GM19328 (cell line): ENCODE data around the gene C3orf52.
A peak's percentile ranks its signal among the peaks of the same experiment; 100 is the strongest.

Experiments used
- ATAC-seq: cut with Tn5 transposase; IDR thresholded peaks from one replicate; pipeline ENCODE4 v1.9.1; 2021; ENCODE audit warnings: mild to moderate bottlenecking, moderate library complexity; ENCODE audit not compliant: unreplicated experiment

C3orf52 gene

DNA sequence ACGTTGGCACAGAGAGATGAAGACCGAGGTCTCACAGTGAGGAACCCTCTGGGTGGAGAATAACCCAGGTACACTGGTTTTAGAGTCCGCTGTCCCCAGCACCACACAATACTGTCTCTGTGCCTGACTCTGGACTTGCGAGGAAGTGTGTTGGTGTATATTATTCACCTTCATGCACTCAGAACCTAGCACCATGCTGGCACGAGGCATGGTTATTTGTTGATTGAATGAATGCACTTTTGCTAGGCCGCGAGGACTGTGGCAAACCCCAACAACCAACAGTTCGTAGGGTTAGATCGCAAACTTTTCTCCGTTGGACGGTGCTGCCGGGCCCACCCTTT, 484 bp upstream of the C3orf52 start:
- no peak for ATAC-seq

DNA sequence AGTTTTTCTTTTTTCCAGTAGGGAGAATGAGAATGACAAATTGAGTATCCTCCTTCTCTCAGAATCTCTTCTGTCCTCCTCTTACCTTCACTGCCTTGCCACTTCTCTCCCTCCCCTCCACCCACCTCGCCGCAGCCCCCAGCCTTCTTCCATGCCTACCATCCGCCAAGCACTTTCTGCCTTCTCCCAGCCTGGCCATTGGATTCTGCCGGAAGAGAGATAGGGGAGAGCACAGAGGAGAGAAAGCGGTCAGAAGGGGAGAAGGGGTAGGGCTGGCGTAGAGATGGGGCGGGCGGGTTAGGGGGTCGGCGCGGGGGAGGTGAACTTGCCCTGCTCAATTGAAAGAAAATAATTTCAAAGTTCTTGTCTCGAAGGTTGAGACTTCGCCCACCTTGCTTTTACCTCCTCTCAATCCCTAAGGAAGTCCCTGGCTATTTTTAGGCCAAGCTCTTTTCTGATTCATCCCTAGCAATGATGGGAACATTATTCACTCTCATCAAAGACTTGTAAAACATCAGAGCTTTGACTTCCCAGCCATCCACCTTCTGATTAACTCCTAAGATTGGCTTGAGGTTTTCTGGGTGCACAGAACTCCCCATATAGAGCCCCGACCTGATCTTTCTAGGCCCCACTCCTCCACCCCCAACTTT, 811 bp downstream of the C3orf52 start:
- ATAC-seq, result no peak

DNA sequence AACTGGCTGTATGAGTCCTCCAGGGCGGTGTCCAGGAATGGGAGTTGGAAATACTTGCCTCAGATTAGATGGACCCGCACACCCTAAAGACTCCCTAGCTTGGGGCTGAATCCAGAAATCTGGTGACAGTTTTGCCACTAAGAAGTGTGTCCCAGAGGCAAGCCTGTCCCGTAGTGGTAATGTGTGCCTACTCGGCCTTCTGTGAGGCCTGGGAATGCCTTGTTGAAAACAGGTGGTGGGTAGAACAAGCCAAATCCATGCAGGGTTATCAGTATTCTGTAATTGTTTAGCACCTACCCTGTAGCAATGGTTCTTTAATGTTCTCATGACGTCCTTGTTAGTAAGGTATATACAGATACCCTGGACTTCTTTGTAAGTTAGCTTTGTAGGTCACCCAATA, 1.6 kb downstream of the C3orf52 start:
- no peak for ATAC-seq

DNA sequence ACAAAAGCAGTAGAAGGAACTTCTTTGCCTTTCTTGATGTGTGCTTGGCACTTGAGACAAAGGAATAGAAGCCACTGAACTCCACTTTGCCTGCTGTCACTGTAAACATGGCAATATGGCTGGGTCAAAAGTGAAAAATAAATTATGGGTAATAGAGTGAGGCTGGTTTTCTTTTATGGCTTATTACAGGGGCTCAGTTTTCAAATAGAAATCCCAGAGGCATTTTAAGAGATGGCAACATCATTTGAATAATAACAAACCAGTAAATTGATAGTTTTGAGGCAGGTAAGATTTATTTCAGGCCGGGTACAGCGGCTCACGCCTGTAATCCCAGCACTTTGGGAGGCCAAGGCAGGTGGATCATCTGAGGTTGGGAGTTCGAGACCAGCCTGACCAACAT, 2.8 kb downstream of the C3orf52 start:
- no peak for ATAC-seq

DNA sequence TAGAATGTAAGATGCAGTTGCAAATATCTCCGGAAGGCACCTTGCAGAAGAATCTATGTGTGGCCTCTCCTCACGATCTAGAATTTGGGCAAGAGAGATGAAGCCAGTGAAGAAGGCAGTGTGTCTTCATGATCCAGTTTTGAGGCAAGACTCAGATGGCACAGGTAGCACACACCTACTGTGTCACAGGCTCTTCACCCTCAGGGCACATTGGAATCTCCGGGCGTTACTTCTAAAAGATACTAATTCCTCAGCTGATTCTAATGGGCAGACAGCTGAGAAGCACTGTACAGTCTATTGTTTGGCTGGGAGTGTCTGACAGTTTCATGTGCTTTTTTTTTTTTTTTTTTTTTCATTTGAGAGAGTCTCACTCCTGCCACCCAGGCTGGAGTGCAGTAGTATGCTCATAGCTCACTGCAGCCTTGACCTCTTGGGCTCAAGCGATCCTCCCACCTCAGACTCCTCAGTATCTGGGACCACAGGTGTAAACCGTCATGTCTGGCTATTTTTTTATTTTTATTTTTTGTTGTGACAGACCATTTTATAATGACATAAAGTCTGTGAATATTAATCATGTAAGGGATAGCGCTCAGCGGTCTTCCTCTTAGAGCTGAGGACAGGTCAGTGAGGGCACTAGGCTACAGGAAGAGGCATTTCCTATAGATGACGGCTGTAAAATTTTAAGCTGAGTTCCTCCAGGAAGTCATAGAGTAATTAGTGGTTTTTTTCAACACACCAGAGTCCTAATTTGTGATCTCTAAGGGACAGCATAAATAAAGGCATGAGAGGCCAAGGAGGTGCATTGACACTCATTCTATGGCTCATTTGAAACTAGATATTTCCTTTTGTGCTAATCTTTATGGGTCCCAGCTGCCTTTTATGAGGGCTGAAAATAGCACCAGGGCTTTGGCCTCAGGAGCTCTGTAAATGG, 4.0 kb downstream of the C3orf52 start:
- ATAC-seq, result no peak

DNA sequence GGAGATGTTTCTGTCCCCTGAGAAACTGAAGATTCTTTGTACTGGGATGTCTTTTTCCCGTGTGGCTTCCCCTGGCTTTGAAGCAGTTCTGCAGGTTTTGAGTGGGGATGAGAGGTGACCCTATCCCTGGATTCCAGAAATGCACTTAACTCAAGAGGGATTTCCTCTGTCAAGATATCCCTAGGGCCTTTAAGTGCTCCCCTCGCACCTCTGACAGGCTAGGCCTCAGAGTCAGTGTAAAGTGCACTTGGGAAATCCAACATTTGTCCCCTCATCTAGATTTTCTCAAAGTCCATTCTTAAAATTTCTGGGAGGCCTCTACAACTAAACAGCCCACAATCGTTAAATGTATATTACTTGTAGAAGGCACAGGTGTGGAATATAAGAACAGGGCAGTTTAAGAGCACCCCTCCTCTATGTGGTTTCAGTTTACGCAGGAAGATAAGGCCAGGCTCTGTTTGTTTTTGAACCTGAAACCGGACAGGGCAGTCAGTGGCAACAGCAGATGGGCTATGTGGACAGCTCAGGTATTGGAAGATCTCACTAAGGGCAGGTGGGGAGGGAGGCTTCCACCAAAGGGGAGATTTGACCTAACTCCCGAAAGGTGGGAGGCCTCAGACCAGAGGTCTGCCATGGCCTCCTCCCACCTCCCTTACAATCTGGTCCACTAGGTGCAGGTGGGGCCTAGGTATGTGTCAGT, 4.8 kb downstream of the C3orf52 start:
- ATAC-seq, result no peak

DNA sequence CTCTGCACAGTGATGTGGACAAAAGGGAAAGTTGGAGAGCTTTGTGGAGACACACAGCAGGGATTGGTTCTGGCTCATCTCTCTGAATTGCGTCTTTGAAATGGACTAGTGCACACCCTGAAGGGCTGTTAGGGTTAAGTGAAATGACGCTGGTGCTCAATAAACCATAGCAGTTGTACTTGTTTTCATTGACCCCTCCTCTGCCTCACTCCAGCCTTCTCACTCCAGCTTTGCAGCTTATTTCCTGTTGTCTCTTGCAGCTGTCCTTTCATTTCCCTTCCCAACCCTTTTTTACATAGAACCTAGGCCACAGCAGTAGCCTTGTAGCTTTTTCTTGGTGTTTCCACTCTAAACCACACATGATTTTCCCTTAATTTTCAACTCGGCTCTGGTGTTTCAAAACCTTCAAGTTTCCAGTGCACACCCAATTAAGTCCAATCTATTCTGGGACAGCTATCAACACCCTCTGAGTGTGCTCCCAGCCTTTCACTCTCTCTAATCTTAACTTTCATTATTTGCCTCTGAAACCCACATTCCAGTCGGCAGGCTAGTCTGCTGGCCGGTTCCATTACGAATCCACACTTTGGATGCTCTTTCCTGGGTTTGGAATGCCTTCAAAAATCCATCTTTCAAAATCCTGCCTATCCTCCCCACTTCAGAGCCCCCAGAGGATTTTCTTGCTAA, 6.4 kb downstream of the C3orf52 start:
- no peak for ATAC-seq

DNA sequence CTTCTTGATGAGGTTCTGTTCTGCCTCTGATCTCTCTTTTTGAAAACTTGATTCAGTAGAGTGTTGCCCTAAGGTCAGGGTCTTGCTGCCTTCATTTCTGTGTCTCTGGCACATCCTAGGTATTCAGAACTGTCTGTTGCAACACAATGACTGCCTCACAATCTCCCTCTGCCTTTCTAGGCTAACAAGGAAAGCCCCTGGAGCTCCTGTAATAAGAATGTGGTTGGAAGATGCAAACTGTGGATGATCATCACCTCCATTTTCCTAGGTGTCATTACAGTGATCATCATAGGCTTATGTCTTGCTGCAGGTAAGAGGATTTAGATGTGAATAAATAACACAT, 7.0 kb downstream of the C3orf52 start:
- no peak for ATAC-seq

DNA sequence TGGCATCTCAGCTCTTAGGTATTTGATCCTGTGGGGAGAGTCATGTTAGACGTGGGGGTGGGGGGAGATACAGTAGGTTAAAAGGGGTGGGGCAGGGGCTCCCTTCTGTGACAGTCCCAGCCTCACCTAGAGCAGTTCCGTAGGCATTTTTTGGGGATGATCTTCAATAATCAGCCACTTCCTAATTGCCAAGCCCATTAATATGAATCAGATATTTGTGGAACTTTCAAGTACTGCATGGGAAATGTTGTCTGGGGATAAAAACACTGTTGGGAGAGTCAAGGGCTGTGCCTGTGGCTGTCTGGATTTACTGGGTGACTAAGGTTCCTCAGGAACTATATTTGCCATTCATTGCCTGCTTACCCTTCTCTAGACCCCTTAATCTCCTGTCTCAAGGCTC, 9.5 kb downstream of the C3orf52 start:
- no peak for ATAC-seq

DNA sequence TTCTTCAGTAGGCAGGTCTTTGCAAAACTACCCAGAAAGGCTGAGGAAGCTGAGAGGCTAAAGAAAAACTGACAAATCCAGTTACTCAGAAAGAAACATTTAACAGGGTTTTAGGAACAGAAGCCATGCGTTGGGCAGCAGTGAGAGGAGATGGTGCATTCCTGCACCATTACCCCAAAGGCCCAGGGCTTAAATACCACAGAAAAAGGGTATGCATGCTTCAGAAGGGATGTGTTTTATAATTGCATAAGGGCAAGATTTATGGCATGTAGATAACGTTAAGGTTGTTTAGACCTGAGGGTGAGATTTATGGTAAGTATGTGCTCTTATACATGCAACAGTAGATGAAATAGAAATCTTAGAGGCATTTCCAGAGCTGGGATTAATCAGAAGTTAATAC, 10.0 kb downstream of the C3orf52 start:
- no peak for ATAC-seq

DNA sequence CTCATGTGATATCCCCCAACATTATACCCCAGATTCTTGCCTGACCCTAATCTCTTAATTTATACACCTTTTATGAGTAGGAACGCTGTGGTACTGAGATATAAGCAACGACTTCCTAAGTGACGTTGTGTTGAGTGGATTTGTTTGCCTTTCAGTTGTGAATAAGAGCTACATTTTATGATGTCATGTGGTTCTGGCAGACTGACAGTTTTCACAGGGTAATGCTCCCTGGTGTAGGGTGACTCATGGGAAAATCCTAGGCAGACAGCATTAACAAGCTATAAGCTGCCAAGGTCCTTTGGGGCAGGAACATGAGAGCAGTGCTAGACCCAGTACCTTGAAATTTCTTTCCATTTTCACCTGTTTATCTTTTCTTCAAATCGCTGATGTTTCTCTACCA, 11.2 kb downstream of the C3orf52 start:
- ATAC-seq, result no peak

DNA sequence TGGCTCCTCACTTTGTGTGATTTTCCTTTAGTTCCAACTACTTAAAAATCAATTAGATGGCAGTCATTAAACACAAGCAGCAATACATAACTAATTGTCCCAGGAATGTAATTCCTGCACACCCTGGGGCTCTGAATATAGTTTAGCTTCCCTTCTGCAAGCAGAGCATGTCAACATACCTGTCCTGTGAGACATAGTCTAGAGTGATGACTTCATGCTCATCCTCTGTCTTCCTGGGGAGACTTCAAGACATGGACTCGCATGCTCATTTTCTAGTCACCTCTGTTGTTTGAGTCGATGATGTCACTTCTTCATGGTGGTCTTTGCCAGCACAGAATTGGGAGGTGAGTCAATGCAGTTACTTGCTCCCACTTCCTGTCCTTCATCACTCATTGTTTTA, 15.7 kb downstream of the C3orf52 start:
- ATAC-seq, result no peak

DNA sequence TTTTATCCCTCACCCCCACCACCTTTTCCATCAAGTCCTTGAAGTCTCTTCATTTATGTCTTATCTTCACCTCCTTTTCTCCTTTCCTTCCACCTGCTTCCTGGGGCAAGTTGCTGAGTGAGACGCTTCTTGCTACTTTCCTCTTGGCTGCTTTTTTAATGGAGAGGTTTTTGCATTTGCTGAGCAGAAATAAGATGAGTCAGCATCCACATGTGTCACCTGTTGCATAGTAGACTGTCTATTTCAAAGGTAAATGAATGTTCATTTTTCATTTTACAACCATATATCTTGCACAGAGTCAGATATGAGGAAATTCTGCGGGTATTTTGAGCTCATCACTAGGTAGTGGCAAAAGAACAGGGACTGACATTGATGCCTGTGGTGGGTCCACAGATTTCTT, 18.6 kb downstream of the C3orf52 start:
- ATAC-seq, result no peak

DNA sequence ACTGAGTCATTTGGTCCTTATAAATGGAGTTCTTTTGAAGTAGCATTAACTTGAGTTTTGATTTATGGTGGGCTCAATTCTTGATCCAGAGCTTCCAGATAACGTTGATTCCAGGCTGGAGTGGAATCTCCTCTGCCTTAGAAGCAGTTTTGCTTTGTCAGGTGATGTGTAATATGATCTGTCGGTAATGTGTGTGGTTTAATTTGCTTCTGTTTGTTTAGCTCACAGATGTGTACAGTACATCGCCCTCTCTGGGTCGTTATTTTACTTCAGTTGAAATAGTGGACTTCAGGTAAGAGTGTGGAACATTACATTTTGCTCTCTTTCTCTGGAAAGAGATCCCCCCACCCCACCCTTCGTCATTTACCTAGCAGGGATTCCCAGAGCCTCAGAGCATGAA, 23.1 kb downstream of the C3orf52 start:
- ATAC-seq, result no peak

DNA sequence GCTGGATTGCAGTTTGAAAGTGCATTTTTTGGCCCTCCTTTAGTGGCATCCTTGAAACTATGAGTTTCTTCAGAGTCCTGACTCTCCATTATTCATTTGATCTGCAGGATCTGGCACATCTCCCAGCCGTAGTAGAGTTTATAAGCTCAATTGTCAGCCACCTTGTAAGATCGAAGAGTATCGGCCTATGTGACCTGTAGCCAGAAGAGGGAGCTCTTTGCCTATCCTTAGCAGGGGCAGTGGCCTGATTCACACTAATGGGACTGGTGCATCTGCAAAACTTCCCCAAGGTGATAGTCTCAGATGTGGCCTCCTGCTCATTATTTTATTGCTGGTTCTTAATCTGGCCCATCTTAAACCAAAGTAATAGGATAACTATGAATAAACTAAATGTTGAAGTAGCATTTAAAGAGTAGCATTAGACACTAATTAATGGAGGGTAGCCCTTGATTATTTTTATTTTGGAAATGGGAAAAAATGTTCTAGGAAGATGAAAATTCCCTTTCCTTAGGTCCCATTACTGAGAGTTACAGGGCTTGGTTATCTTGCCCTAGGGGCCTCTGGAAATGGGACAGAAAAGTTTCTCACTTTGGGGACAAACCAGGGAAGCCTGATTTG, 25.7 kb downstream of the C3orf52 start:
- peak; percentile 44 for ATAC-seq

DNA sequence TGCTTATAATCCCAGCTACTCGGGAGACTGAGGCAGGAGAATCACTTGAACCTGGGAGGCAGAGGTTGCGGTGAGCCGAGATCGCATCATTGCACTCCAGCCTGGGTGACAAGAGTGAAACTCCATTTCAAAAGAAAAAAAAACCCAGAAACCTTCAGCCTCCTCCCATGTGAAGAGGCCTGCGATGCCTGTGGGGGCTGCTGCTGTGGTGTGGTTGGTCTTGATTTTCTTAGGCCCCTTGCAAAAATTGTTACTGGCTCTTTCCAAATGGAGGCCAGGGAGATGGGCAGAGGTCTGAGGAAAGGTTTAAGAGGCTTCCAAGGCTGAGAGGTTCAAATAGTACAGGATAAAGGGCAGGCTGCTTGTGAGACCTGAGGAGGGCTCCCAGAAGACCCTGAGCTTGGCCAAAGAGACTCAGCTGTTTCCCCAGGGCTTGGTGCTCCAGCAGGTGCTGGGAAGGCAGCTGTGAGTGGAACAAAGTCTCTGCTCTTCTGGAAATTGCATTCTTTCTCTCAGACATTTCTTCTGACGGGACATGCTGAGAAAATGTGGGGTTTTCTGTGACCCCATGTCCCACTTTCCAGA, 28.5 kb downstream of the C3orf52 start:
- peak; percentile 25 for ATAC-seq

DNA sequence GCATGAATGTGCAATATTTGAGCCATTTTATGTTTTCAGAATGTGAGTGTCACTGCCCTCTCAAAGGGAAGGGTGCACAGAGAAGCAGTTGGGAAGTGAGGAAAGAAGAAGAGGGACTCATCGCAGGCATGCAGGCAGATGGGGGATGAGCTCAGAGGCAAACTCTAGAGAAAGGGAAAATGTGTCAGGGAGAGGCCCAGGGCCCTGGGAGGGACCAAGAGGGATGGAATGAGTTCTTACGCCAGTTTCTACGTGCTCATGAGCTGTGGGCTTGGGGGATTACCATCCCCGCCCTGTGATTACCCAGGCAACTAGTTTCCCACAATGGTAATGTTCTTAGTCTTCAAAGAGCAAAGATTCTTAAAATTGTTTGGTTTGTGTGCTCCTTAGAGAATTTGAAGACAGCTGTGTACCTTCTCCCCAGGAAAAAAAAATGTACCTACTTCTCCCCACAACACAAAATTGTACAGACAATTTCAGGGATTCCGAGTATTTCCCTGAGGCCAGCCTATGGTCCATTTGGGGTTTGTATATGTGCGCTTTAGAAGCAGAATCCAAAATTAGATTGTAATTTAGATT, 29.1 kb downstream of the C3orf52 start:
- no peak for ATAC-seq

DNA sequence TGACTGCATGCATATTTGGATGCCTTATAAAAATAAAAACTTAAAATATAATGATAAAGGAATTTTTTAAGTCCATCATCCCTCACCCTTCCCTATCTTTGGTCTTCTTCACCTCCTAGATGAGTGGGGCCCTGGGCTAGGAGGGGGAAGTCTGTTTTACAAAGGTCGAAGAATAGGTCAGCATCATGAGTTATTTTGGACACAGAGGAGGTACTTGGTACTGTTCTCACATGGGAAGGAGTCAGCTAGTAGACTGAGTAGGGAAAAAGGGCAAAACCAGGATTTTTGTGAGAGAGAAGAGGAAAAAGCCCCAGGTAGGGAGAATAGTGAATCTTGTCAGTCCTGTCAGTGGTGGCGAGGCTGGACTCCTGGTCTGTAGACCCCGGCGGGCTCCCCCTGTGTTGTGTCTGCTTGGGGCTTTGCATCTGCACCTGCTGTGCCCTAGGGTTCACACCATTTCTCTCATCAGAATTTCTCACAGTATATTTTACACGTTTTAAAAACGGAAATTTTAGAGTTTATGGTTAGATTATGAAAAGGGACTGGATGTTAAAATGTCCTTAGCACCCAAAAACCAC, 29.7 kb downstream of the C3orf52 start:
- ATAC-seq, result no peak

DNA sequence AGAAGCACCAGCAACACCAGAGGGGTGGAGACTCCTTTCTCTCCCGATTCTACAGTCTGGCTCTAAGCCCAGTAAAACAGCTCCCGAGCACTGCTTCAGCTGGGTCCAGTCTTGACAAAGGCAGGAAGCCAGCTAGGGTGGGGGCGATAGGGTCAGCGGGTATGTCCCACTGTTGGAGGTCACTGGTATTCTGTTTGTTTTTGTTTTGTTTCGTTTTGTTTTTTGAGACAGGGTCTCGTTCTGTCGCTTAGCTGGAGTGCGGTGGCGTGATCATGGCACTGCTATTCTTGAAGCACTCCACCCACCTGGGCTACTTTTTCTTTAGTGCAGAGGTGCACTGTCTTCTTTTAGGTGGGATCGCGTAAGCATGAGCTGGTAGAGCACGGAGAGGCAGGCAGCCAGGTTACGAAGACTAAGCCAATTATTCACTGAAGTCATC, 30.6 kb downstream of the C3orf52 start:
- ATAC-seq, result no peak

DNA sequence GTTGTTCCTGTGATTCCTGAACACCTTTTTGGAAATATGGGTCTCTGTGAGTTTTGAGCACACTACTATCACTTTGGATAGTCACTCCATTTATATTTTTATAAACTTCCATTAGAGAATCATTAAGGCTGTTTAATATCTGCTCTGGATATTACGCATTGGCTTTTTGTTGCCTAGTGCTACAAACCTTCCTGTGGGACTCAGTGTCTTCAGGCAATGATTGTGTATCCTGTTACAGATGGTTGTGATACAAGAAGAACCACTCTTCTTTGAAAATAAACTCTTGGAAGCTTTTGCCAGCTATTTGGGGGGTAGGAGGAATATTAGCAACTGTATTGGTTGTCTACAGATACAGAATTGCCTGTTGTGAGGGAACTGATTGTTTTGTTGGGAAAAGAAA, 31.2 kb downstream of the C3orf52 start:
- ATAC-seq, result no peak
